GM21367 (cell line): ENCODE results near the gene CCRL2.

ENCODE experiments used
- ATAC-seq: cut with Tn5 transposase; IDR thresholded peaks from one replicate; pipeline ENCODE4 v1.9.1; 2021; ENCODE audit not compliant: unreplicated experiment

CCRL2 gene

DNA sequence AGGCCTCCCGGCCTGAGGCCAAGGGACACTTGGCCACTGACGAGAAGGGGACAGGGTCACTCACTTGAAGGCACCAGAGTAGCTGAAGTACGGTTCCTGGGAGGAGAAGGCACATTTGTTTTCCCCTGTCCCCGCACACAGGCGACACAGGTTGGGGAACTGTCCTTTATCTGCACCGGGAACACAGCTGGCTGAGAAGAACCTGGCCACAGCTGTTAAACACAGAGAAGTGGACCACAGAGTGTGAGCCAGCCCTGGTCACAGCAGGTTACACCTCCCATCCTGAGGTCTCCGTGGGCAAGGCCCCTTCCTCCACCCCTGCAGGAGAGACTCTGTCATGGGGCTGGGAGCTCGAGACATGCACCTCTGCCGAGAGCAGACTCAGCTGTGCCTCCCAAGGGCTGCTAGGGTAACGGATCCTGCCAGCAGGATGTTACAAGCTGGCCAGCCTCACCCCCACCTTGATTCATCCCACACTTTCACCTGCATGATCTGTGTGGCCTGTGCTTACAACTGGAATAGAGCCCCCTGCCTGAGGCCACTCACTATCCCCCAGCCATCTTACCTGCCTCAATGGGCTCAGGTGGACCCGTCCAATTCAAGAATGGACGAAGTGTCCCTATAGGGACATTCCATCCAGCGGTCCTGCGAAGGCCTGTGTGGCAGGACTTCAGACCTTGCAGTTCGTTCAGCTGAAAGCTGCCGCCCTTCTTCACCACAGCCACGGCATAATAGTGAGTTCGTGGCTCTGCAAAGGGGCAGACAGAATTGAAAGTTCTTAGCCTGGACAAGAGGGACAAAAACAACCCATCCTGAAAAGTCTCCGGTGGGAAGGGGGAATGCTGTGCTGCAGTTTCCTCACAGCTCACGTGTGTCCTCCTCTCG lies 48.4 kb downstream of the CCRL2 start:
- ATAC-seq: no peak

DNA sequence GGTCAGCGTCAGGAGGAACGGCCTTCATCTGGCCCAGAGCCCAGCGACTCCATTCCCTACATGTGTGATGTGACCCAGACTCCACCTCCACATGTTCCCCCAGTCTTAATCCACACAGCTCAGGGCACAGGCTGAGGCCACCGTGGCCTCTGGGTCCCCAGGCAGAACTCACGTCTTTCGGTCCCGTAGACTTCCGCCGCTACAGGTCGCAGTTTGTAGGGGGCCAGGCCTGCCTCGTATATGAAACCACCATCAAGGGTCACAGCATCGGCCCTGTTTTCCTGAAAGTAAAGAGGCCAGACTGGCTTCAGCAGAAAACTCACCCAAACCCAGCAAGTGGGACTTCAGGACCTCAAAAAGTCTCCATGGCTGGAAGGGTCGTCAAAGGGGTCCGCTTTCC lies 49.1 kb downstream of the CCRL2 start:
- no peak for ATAC-seq
